Measurements from ENCODE around the gene SPCS2.
"Not testable (repeated sequence)": the region's sequence is repeated elsewhere in the genome, so short reads cannot be mapped to it uniquely, and the experiment has no call there.

Gene SPCS2

DNA sequence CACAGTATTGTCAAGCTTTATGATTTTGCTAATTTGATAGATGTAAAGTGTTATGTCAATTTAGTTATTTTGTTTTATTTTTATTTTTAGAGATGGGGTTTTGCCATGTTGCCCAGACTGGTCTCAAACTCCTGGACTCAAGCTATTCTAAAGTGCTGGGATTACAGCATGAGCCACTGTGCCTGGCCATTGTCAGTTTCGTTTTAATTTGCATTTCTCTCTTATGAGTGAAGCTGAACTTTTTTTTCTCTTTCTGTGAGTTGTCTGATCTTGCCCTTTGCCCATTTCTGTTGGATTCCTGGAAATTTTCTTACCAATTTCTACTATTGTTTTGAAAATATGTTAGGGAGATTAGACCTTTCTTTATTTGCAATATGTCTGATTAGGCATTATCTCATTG, 55.1 kb downstream of the SPCS2 start:
- no peak for DNase-seq

- no peak for DNase-seq
These were observed 62.3 kb downstream of the SPCS2 start for GRCh38 chr11:75011357-75011756.

GRCh38 chr11:75011872-75012271, 62.8 kb downstream of the SPCS2 start:
- no peak for DNase-seq

GRCh38 chr11:75013051-75013450, 64.0 kb downstream of the SPCS2 start:
- no peak for DNase-seq

DNA sequence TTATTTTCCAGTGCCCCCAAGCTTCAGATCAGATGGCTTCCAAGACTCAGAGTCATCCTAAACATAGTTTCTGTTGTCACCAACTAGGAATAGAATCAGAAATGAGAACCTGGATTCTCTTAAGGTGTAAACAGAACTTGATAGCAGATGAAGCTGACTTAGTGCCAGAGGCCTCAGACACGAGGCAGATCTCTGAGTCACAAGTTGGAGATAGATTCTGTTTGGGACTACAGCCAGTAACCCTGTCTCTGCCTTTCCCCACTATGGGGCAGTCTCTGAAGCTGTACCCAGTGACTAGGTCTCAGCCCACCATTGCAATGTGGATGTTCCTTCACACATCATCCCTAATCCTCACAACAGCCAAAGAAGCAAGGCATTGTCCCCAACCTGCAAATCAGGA, 65.1 kb downstream of the SPCS2 start:
- no peak for DNase-seq

- DNase-seq = not testable (repeated sequence)
These were observed 70.1 kb downstream of the SPCS2 start for GRCh38 chr11:75019200-75019599.

GRCh38 chr11:75020328-75020727, 71.3 kb downstream of the SPCS2 start:
- DNase-seq = not testable (repeated sequence)

DNA sequence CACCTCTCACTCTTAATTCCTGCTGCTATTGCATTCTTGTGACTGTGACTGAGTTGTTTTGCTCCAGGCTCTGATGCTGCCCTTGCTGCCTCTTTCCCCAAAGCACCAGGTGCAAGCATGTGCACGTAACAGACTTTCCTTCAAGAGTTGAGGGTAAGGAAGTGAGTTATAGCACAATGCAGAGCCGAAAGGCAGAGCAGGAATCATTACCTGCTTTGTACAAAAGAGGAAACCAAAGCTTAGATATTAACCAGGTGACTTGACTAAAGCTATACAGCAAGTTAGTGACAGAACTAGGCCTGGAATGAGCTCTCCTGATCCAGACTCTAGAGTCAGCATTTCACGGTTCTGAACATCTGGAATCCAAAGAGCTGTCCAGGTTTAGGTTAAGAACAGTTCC, 73.2 kb downstream of the SPCS2 start:
- DNase-seq = no peak

DNA sequence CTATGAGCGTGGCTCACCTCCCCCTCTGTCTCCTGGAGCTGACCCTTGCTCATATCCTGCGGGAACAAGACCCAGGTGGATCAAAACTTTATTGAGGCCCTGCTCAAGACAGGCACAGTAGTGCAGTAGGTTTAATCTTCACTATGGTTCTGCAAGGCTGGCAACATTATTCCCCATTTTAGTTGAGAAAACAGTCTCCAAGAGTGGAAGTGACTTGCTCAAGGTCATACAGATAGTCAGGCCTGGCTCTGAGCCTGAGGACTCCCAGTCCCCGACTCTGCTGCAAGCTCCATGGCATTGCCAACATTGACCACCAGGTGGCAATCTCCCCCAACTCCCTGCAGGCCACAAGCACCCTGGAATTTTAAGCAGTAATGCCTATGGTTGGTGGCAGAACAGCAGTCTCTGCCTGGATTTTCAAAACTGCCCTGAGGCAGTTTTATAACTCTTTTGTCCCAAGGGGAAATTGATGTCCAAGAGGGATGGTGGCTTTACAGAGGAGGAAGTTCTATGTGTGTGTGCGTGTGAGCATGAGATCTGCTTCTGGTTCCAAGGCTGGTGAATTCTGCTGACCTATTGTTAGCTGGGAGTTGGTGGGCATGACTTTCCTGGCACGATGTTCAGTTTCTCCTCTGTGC, 73.8 kb downstream of the SPCS2 start:
- DNase-seq = peak; percentile 51 to 72

DNA sequence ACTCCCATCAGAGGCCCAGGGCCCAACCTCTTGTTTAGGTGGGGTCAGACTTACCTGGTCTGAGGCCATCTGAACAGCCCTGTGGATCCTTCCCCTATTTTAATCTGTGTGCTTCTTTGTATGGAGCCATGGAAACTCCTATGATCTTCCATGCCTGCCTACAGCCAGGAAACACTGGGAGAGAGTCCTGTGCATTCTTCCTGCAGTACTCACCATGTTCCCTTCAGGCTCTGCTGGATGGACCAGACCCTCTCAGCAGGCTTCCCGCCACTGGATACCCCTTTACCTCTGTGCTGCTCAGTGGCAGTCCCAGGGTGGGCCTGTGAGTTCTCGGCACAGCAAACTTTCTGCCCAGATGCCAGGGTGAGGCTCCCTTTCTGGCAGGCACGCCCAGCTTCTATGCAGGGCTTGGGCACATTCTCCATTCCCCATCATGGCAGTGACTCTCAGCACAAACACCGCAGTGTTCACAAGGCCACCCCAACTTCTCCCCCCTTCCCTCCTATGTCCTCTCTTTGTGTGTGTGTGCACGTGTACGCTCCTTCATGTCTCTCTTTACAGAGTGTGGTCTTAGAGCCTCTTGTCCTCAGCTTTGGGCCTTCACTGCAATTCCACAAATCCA, 74.5 kb downstream of the SPCS2 start:
- no peak for DNase-seq

DNA sequence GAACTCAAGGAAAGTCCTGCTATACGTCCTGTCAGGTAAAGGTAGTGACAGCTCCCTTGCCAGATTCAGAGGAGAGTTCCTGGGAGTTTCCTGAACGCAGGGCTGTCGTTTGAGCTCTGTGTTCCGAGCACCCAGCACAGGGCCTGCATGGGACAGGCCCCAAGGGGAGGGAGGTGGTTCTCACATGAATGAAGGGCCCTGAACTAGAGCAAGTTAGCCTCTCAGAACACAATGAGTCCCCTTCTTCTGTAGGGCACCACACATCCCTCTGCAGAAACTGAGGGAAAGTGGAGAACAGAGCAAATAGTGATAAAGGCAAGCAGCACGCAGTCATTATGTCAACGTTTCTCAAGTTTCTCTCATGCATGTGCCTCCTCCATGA, 75.0 kb downstream of the SPCS2 start:
- no peak for DNase-seq

GRCh38 chr11:75024764-75025211, 75.7 kb downstream of the SPCS2 start:
- peak in 1 of 2 experiments; percentile 39 for DNase-seq

DNA sequence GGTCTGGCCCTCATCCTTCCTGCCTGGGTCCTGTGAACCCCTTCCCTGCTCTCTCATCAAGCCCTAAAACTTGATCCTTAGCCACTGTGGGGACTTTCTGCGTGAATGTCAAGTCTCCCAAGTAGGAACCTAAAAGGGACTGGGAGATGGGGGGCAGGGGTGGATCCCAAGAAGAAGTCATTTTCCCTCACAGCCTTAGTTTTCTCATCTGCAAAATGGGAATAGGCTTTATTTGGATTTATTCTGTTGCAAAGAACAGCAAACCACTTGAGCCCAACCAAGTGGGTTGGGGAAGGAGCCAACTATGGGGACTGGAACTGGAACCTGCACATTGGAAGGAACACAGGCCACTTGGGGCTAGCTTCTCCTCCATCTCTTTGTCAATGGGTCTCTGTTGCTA, 76.5 kb downstream of the SPCS2 start:
- no peak for DNase-seq

DNA sequence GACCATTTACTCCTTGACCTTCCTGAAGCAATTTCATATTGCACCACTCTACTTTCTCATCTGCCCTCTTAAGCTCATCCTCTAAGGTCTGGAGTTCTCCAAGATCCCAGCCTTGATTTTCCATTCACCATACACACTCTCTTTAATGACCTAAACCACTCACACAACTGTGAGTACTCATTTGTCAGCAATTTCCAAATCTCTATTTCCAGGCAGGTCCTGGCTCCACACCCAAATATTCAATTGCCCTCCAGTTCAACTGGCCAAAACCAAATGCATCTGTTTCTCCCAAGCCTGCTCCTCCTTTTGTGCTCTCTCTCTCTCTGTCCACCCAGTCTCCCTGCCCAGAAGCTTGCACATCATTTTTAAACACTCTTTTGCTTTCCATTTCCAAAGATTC, 79.3 kb downstream of the SPCS2 start:
- no peak for DNase-seq
